Transverse colon (tissue), 4 donors: Measurements from ENCODE around the gene TRPV4.

ENCODE experiments used
- POLR2AphosphoS5 ChIP-seq, 3 donors: sonication (generic); formaldehyde crosslinking; IDR thresholded peaks; one replicate each; pipeline ENCODE4 v1.6.1; 2016; ENCODE audit warnings: antibody characterized with exemption in 3 of 3
- TF ChIP-seq, protein P1 (sequence below), 5 experiments: fragments of 200-600 bp in 3 of 5; fragments of 450-650 bp in 2 of 5; sonication (generic) in 3 of 5; IDR thresholded peaks; 1 replicate in 2 of 5; 2 replicates in 3 of 5; pipeline ENCODE4 v1.5.1; 2016 to 2017; ENCODE audit warnings: antibody characterized with exemption in 5 of 5, inconsistent platforms in 3 of 5, mild to moderate bottlenecking in 2 of 5, moderate library complexity in 1 of 5

DNA sequence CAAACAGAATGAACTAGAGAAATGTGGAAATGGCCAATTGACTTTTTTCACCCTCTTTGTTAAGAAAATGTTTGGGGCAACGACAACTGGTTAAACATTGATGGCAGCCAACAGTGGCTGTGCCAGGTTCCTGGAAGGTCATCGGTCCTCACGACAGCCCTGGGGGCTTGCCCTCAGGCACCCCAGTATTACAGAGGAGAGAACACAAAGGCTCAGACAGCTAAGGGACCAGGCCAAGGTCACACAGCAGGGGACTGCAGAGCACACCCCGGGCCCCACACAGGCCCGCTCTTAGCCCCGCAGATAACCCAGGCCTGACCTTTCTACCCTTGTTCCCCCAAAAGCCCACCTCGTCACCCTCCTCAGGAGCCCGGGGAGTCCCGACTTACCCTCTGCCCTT lies 1.3 kb downstream of the TRPV4 start:
- TF ChIP-seq, protein P1, sequence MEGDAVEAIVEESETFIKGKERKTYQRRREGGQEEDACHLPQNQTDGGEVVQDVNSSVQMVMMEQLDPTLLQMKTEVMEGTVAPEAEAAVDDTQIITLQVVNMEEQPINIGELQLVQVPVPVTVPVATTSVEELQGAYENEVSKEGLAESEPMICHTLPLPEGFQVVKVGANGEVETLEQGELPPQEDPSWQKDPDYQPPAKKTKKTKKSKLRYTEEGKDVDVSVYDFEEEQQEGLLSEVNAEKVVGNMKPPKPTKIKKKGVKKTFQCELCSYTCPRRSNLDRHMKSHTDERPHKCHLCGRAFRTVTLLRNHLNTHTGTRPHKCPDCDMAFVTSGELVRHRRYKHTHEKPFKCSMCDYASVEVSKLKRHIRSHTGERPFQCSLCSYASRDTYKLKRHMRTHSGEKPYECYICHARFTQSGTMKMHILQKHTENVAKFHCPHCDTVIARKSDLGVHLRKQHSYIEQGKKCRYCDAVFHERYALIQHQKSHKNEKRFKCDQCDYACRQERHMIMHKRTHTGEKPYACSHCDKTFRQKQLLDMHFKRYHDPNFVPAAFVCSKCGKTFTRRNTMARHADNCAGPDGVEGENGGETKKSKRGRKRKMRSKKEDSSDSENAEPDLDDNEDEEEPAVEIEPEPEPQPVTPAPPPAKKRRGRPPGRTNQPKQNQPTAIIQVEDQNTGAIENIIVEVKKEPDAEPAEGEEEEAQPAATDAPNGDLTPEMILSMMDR (IDR thresholded peaks at IDR 0.05) = no peak
- no peak for TF ChIP-seq POLR2AphosphoS5 (IDR thresholded peaks at IDR 0.05)
